Measurements from ENCODE around the gene LGALS7. TPM values are rescaled to one million over a fixed set of nuclear protein-coding genes. Genes with fewer than 3 reads are reported as not detected.

LGALS7 gene
- total RNA-seq, 1 experiment from 2014 or later, result not detected

- Mint-ChIP-seq H3K27me3 (ENCODE audit: insufficient read depth, unreplicated experiment) (no peaks in the 10 kb centered on the region), H3K27ac (ENCODE audit: unreplicated experiment) (peak overlapping the region; percentile 53), H3K36me3 (ENCODE audit: insufficient read depth, unreplicated experiment) (peaks cover 100% of the 10 kb centered on the region), H3K9me3 (ENCODE audit: unreplicated experiment) (no peaks in the 10 kb centered on the region), H3K4me3 (ENCODE audit: unreplicated experiment) (no peak overlapping the region), H3K4me1 (ENCODE audit: low read depth, unreplicated experiment) (peaks cover 27% of the 10 kb centered on the region)
- H3K4me1 ChIP-seq, result no peaks in the 10 kb centered on the region
- no peaks in the 10 kb centered on the region for H3K9me3 ChIP-seq
- no peak for TF ChIP-seq CTCF (IDR thresholded peaks at IDR 0.05; ENCODE audit: insufficient read depth in 1 of 2, low read depth in 1 of 2, low read length in 1 of 2, severe bottlenecking in 1 of 2, unreplicated experiment in 1 of 2)
- intact Hi-C loops (cut with micrococcal nuclease; ENCODE audit: unreplicated experiment), result no loop called here
- no peaks in the 10 kb centered on the region for H3K27me3 ChIP-seq (replicated peaks; ENCODE audit: control insufficient read depth, insufficient read depth, low read length)
- ChIA-PET CTCF (no interaction called here), POLR2A (no interaction called here)
- no TSS peak for BruUV-seq (replicated peaks)
- no peak overlapping the region for H3K4me3 ChIP-seq (ENCODE audit: low read depth, low read length)
- peaks cover 9% of the 10 kb centered on the region for H3K36me3 ChIP-seq (ENCODE audit: control insufficient read depth, insufficient read depth, low read length)
- no peak for DNase-seq
Measured at GRCh38 chr19:38728752-38729541, 44.4 kb downstream of the LGALS7 start.

- H3K27me3 Mint-ChIP-seq (ENCODE audit: insufficient read depth, unreplicated experiment), result no peaks in the 10 kb centered on the region
- peaks cover 100% of the 10 kb centered on the region for H3K36me3 Mint-ChIP-seq (ENCODE audit: insufficient read depth, unreplicated experiment)
- TF ChIP-seq CTCF (IDR thresholded peaks at IDR 0.05; ENCODE audit: insufficient read depth in 1 of 2, low read depth in 1 of 2, low read length in 1 of 2, severe bottlenecking in 1 of 2, unreplicated experiment in 1 of 2), result no peak
- ChIA-PET POLR2A (interaction anchor here (0.5 kb wide), 1 partner anchor 42 kb away, joined by 9 read pairs; no protein-coding TSS in a partner anchor), CTCF (interaction anchor here (0.7 kb wide), 1 partner anchor 202 kb away, joined by 4 read pairs; no protein-coding TSS in a partner anchor)
- no peaks in the 10 kb centered on the region for H3K9me3 ChIP-seq
- no TSS peak for BruUV-seq (replicated peaks)
- intact Hi-C loops (cut with micrococcal nuclease; ENCODE audit: unreplicated experiment), result no loop called here
- H3K4me3 ChIP-seq (ENCODE audit: low read depth, low read length), result no peak overlapping the region
- peak overlapping the region; percentile 4 for H3K27ac Mint-ChIP-seq (ENCODE audit: unreplicated experiment)
- no peak for DNase-seq
- peaks cover 9% of the 10 kb centered on the region for H3K36me3 ChIP-seq (ENCODE audit: control insufficient read depth, insufficient read depth, low read length)
- peaks cover 27% of the 10 kb centered on the region for H3K4me1 Mint-ChIP-seq (ENCODE audit: low read depth, unreplicated experiment)
- H3K9me3 Mint-ChIP-seq (ENCODE audit: unreplicated experiment), result no peaks in the 10 kb centered on the region
- H3K4me1 ChIP-seq, result no peaks in the 10 kb centered on the region
- no peak overlapping the region for H3K4me3 Mint-ChIP-seq (ENCODE audit: unreplicated experiment)
- H3K27me3 ChIP-seq (replicated peaks; ENCODE audit: control insufficient read depth, insufficient read depth, low read length), result no peaks in the 10 kb centered on the region
Measured at GRCh38 chr19:38727868-38728660, 45.3 kb downstream of the LGALS7 start.

GRCh38 chr19:38727306-38727867, 45.9 kb downstream of the LGALS7 start:
- Histone ChIP-seq H3K4me1 (peaks cover 1% of the 10 kb centered on the region), H3K9me3 (no peaks in the 10 kb centered on the region), H3K27me3 (replicated peaks; ENCODE audit: control insufficient read depth, insufficient read depth, low read length) (no peaks in the 10 kb centered on the region), H3K36me3 (ENCODE audit: control insufficient read depth, insufficient read depth, low read length) (peaks cover 12% of the 10 kb centered on the region), H3K4me3 (ENCODE audit: low read depth, low read length) (no peak overlapping the region)
- Mint-ChIP-seq H3K9me3 (ENCODE audit: unreplicated experiment) (no peaks in the 10 kb centered on the region), H3K4me1 (ENCODE audit: low read depth, unreplicated experiment) (peaks cover 20% of the 10 kb centered on the region), H3K4me3 (ENCODE audit: unreplicated experiment) (no peak overlapping the region), H3K27me3 (ENCODE audit: insufficient read depth, unreplicated experiment) (no peaks in the 10 kb centered on the region), H3K27ac (ENCODE audit: unreplicated experiment) (peak overlapping the region; percentile 4), H3K36me3 (ENCODE audit: insufficient read depth, unreplicated experiment) (peaks cover 100% of the 10 kb centered on the region)
- no TSS peak for BruUV-seq (replicated peaks)
- no peak for DNase-seq
- TF ChIP-seq CTCF (IDR thresholded peaks at IDR 0.05; ENCODE audit: insufficient read depth in 1 of 2, low read depth in 1 of 2, low read length in 1 of 2, severe bottlenecking in 1 of 2, unreplicated experiment in 1 of 2), result no peak
- intact Hi-C loops (cut with micrococcal nuclease; ENCODE audit: unreplicated experiment), result no loop called here
- ChIA-PET POLR2A (interaction anchor here (0.5 kb wide), 1 partner anchor 41 kb away, joined by 9 read pairs; no protein-coding TSS in a partner anchor), CTCF (interaction anchor here (0.7 kb wide), 1 partner anchor 203 kb away, joined by 4 read pairs; no protein-coding TSS in a partner anchor)
